Pancreas (tissue), 10 donors: ENCODE measurements around the gene CDK14. TPM values are rescaled to one million over a fixed set of nuclear protein-coding genes. Genes with fewer than 3 reads are reported as not detected.
"Not testable (repeated sequence)": the region's sequence is repeated elsewhere in the genome, so short reads cannot be mapped to it uniquely, and the experiment has no call there.

Experiments
- ATAC-seq, 4 donors: fragments of 200-7000 bp; cut with Tn5 transposase; one replicate each; pipeline versions ENCODE4 v1.8.0 to v1.9.1; 2020; ENCODE audit warnings: mild to moderate bottlenecking in 4 of 4, moderate library complexity in 4 of 4
- DNase-seq, 6 donors: peaks; one replicate each; pipeline ENCODE4 v3.0.0-alpha.2; 2020
- FAIRE-seq: peaks from 2 replicates; lab custom pipeline; 2012; peaks lifted over from hg19 to GRCh38; lab: Jason Lieb, UNC
- H3K27ac ChIP-seq, 4 donors: fragments of 200-600 bp; sonication (generic); 1 replicate in 3 of 4; 2 replicates in 1 of 4; pipeline versions ENCODE4 v1.5.0 to v1.8.0; 2020
- H3K27me3 ChIP-seq, 4 donors: fragments of 200-600 bp; one replicate each; pipeline ENCODE4 v1.8.0; 2021
- H3K36me3 ChIP-seq, 3 donors: fragments of 200-600 bp; sonication (generic) in 1 of 3; one replicate each; pipeline versions ENCODE4 v1.5.0 to v1.8.0; 2020 to 2021
- H3K4me1 ChIP-seq, 3 donors: fragments of 200-600 bp; one replicate each; pipeline ENCODE4 v1.8.0; 2021
- H3K4me3 ChIP-seq, 4 donors: fragments of 200-600 bp; sonication (generic) in 2 of 4; one replicate each; pipeline versions ENCODE4 v1.5.0 to v1.8.0; 2020 to 2021
- H3K9me3 ChIP-seq, 4 donors: fragments of 200-600 bp; one replicate each; pipeline ENCODE4 v1.8.0; 2021
- CTCF ChIP-seq, 4 donors: fragments of 200-600 bp; sonication (generic) in 3 of 4; IDR thresholded peaks; one replicate each; pipeline versions ENCODE4 v1.5.0 to v1.8.0; 2021; ENCODE audit warnings: antibody characterized with exemption in 4 of 4
- WGBS, 2 donors: extraction: QIAGEN DNeasy Blood & Tissue Kit; methylation state at CpG; one replicate each; pipeline ENCODE4 v1.1.7; 2013; 5-methylcytosine and 5-hydroxymethylcytosine counted together
- intact Hi-C, 3 donors: fragments of 100-400 bp; cut with DNase I; formaldehyde crosslinking; loops; one replicate each; pipeline versions ENCODE4 v1.11.1 to v1.14.2; 2022
- polyA plus RNA-seq, 2 donors: library from polyadenylated mRNA; stranded (reverse); fragments of 200-250 nt; gene quantifications; one replicate each; pipeline ENCODE4 v1.2.3, GENCODE V29; 2013
- total RNA-seq, 6 donors: library from RNA; stranded (reverse); fragmentation: NEBNext Ultra II Directional in 4 of 6; extraction: Animal tissue kit (Norgen Biotek cat#: 25700) in 4 of 6; gene quantifications; one replicate each; pipeline versions ENCODE4 v1.2.1 to v1.2.4, GENCODE V29; 2021 to 2023
- donor health status: healthy with polysubstance abuse.
- donor health status: DM: no; HTN: no; CAD: no; lungs with moderate emphysema.
- donor health status: DM: no; HTN: no; CAD: no.
- donor health status: control.
- donor health status: control.
- donor health status: Bipolar disorder and iron deficiency.
- donor health status: DM: yes; HTN: yes; CAD: no.
- donor health status: DM: no; HTN: no; CAD: no.
- donor health status: DM: no; HTN: no; CAD: no.
- donor health status: DM: yes; HTN: yes; CAD: no.

Gene CDK14
- total and polyA plus RNA-seq, 8 donors = 4.5 to 48.3 (median 24.7) TPM

DNA sequence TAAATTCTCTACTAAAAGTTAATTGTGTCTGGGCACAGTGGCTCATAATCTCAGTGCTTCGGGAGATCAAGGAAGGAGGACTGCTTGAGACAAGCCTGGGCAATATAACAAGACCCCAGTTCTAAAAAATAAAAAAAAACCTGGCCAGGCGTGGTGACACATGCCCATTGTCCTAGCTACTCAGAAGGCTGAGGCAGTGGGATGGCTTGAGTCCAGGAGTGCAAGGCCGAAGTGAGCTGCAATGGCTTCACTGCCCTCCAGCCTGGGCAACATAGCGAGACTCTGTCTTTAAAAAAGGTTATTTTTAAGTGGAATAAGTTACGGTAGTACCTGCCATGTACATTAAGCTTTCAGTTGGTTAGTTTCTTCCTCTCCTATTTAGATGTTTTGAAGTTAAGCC is 28.9 kb downstream of the CDK14 start:
- Histone ChIP-seq H3K4me1 (no peaks in the 10 kb centered on the region), H3K27ac (peak overlapping the region in 1 of 4 donors; percentile 34), H3K27me3 (no peaks in the 10 kb centered on the region), H3K4me3 (no peak overlapping the region), H3K36me3 (no peaks in the 10 kb centered on the region), H3K9me3 (no peaks in the 10 kb centered on the region)
- DNase-seq (no peak), FAIRE-seq (no peak), ATAC-seq (no peak)
- intact Hi-C loops = no loop called here
- WGBS, 2 donors = 87 to 88% methylated on average over 5 of the region's 5 CpGs
- TF ChIP-seq CTCF (IDR thresholded peaks at IDR 0.05) = no peak

DNA sequence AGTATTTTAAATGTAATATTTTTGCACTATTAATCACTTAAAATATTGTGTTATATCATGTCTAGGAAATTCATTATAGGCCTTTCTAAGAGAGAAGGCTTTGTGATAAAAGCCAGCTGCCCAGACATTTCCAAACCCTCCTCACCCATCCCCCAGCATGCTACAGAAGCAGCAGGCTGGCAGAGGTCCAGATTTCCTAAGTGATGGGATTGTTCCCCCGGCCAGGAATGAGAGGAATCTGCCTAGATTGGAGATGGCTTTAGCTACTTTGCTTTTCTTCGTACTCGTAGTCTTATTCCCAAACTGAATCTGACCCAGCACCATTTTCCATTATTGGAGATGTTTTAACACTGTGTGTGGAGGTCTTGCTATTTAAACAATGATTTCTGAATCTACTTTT is 29.4 kb downstream of the CDK14 start:
- WGBS, 2 donors = 57 to 69% methylated on average over 3 of the region's 3 CpGs
- peak in 3 of 4 donors; percentile 29 to 51 (median 36) for ATAC-seq
- no peak for FAIRE-seq
- DNase-seq = peak in 2 of 6 donors; percentile 6 to 31
- Histone ChIP-seq H3K4me3 (no peak overlapping the region), H3K4me1 (no peaks in the 10 kb centered on the region), H3K27me3 (no peaks in the 10 kb centered on the region), H3K27ac (peak overlapping the region in 2 of 4 donors; percentile 25 to 34), H3K9me3 (no peaks in the 10 kb centered on the region), H3K36me3 (no peaks in the 10 kb centered on the region)
- intact Hi-C loops = no loop called here
- no peak for TF ChIP-seq CTCF (IDR thresholded peaks at IDR 0.05)

DNA sequence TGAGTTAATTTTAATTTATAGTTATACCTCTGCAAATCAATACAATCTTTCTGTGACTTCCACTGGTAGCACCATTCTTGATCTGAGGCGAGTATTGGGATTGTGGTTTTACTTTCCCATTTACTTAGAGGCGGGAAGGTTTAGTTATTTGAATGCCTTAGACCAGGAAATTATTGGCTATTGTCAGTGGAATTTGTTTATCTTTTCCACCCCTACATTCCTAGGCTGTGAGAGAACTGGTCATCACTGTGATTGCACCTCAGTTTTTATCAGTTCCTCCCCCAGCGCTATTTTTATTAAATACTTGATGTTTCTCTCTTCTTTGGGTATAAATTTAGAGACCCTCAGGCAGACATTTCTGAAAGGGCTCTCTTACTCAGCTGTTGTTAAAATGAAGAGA is 29.9 kb downstream of the CDK14 start:
- DNase-seq (no peak), FAIRE-seq (no peak), ATAC-seq (peak; percentile 24 to 73 (median 60))
- H3K4me1 ChIP-seq = no peaks in the 10 kb centered on the region
- no peaks in the 10 kb centered on the region for H3K36me3 ChIP-seq
- no peaks in the 10 kb centered on the region for H3K27me3 ChIP-seq
- H3K27ac ChIP-seq = peak overlapping the region in 2 of 4 donors; percentile 25 to 34
- no peaks in the 10 kb centered on the region for H3K9me3 ChIP-seq
- no peak overlapping the region for H3K4me3 ChIP-seq
- TF ChIP-seq CTCF (IDR thresholded peaks at IDR 0.05) = no peak
- WGBS, 2 donors = 58 to 65% methylated on average over 3 of the region's 3 CpGs
- intact Hi-C loops = no loop called here

DNA sequence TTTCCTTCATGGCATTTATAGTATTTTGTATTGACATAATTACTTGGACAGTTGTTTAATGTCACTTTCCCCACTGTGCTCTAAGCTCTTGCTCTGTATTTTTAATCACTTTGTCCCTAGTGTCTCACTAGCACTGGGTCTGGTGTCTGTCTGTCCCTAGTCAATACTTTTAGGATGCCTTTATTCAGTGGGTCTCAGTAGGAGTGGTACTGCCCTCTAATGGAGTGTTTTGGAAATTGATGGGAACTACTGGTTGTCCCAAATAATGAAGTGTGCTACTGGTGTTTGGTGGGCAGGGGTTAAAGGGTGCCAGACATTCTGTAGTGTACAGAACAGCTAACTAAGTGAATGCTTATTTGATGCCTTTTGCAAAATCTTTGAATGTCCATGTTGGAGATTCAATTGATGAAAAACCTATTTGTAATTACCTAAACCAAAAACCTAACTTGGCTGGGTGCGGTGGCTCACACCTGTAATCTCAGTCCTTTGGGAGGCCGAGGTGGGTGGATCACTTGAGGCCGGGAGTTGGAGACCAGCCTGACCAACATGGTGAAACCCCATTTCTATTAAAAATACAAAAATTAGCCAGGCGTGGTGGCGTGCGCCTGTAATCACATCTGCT is 33.3 kb downstream of the CDK14 start:
- ATAC-seq = peak in 3 of 4 donors; percentile 71 to 87 (median 77)
- Histone ChIP-seq H3K27ac (no peak overlapping the region), H3K36me3 (no peaks in the 10 kb centered on the region), H3K4me3 (no peak overlapping the region), H3K4me1 (no peaks in the 10 kb centered on the region), H3K9me3 (no peaks in the 10 kb centered on the region), H3K27me3 (no peaks in the 10 kb centered on the region)
- DNase-seq = no peak
- WGBS, 2 donors = 91 to 95% methylated on average over 6 of the region's 6 CpGs
- intact Hi-C loops = no loop called here
- no peak for FAIRE-seq
- TF ChIP-seq CTCF (IDR thresholded peaks at IDR 0.05) = peak; percentile 19 to 42 (median 28)

DNA sequence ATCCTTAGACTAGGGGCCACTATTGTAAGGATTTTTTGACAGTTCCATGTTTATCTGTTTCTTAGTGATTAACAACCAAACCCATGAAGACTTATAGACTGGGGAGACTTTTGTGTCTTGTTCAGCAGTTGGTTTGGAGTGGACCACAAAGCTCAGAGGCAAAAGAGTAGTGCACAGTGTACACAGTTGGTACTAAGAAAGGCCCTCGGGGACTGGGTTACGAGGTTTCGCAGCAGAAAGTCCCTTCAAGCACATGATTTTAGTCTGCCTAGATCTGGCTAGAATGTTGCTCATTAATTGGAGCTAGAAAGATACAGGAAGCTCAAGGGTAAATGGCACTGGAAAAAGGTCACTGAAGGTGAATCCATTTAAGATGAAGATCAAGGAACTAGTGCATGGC is 35.4 kb downstream of the CDK14 start:
- TF ChIP-seq CTCF (IDR thresholded peaks at IDR 0.05) = no peak
- DNase-seq (no peak), ATAC-seq (no peak), FAIRE-seq (no peak)
- Histone ChIP-seq H3K4me1 (no peaks in the 10 kb centered on the region), H3K27ac (no peak overlapping the region), H3K9me3 (no peaks in the 10 kb centered on the region), H3K36me3 (no peaks in the 10 kb centered on the region), H3K4me3 (no peak overlapping the region), H3K27me3 (no peaks in the 10 kb centered on the region)
- intact Hi-C loops = no loop called here
- 94 to 97% methylated on average over 3 of the region's 3 CpGs for WGBS, 2 donors

- H3K27ac ChIP-seq, H3K4me3 ChIP-seq, H3K27me3 ChIP-seq, H3K36me3 ChIP-seq, intact Hi-C loops, FAIRE-seq, H3K9me3 ChIP-seq, DNase-seq, ATAC-seq, H3K4me1 ChIP-seq: not testable (repeated sequence)
- WGBS, 2 donors = 84 to 98% methylated on average over 13 to 17 of the region's 17 CpGs
Measured at GRCh38 chr7:90639683-90640082, 43.6 kb downstream of the CDK14 start.
